Measurements from ENCODE around the gene FRMPD4.
"Not testable (repeated sequence)": the region's sequence is repeated elsewhere in the genome, so short reads cannot be mapped to it uniquely, and the experiment has no call there.

The FRMPD4 gene

DNA sequence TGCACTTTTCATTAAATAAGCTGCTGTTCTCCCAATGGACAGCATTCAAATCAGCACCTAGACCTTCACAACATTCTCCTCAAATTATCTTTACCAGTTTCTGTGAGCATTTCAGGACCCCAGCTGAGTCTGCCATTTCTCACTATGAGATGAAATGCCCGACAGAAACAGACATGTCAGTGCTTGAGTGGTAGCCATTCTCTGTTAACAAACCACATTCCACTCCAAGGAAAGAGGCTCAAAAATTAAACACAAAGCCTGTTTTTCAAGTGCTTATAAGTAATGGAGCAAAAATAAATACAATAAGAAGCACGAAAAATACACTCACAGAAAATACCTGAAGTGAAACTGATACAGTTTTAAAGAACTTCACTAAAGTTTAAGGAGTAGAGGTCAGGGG is 332.8 kb downstream of the FRMPD4 start:
- no peak overlapping the region for H3K4me3 ChIP-seq (ENCODE audit: low read length in 2 of 2)
- H3K27me3 ChIP-seq (ENCODE audit: control insufficient read depth in 2 of 2, insufficient read depth in 2 of 2, low read length in 2 of 2): peaks cover 0 to 4% of the 10 kb centered on the region in 2 donors
- no peaks in the 10 kb centered on the region for H3K9me3 ChIP-seq (ENCODE audit: control insufficient read depth in 2 of 2, low read length in 2 of 2)
- H3K27ac ChIP-seq (ENCODE audit: low read depth in 2 of 2, low read length in 2 of 2): no peak overlapping the region
- no peaks in the 10 kb centered on the region for H3K36me3 ChIP-seq (ENCODE audit: control insufficient read depth in 2 of 2, insufficient read depth in 2 of 2, low read length in 2 of 2)
- no peak overlapping the region for H3K9ac ChIP-seq (ENCODE audit: low read depth in 1 of 2, low read length in 2 of 2)
- no peaks in the 10 kb centered on the region for H3K4me1 ChIP-seq (ENCODE audit: control insufficient read depth in 2 of 2, insufficient read depth in 2 of 2, low read length in 2 of 2)

GRCh38 chrX:12480956-12481355 is 342.7 kb downstream of the FRMPD4 start:
- Histone ChIP-seq H3K4me3 (ENCODE audit: low read length in 2 of 2) (no peak overlapping the region), H3K27me3 (ENCODE audit: control insufficient read depth in 2 of 2, insufficient read depth in 2 of 2, low read length in 2 of 2) (no peaks in the 10 kb centered on the region), H3K9ac (ENCODE audit: low read depth in 1 of 2, low read length in 2 of 2) (no peak overlapping the region), H3K9me3 (ENCODE audit: control insufficient read depth in 2 of 2, low read length in 2 of 2) (no peaks in the 10 kb centered on the region), H3K27ac (ENCODE audit: low read depth in 2 of 2, low read length in 2 of 2) (no peak overlapping the region), H3K36me3 (ENCODE audit: control insufficient read depth in 2 of 2, insufficient read depth in 2 of 2, low read length in 2 of 2) (no peaks in the 10 kb centered on the region), H3K4me1 (ENCODE audit: control insufficient read depth in 2 of 2, insufficient read depth in 2 of 2, low read length in 2 of 2) (no peaks in the 10 kb centered on the region)

GRCh38 chrX:12488220-12488619 is 349.9 kb downstream of the FRMPD4 start:
- Histone ChIP-seq H3K9me3 (ENCODE audit: control insufficient read depth in 2 of 2, low read length in 2 of 2) (no peaks in the 10 kb centered on the region), H3K36me3 (ENCODE audit: control insufficient read depth in 2 of 2, insufficient read depth in 2 of 2, low read length in 2 of 2) (no peaks in the 10 kb centered on the region), H3K4me1 (ENCODE audit: control insufficient read depth in 2 of 2, insufficient read depth in 2 of 2, low read length in 2 of 2) (no peaks in the 10 kb centered on the region), H3K27me3 (ENCODE audit: control insufficient read depth in 2 of 2, insufficient read depth in 2 of 2, low read length in 2 of 2) (peaks cover 0 to 2% of the 10 kb centered on the region in 2 donors), H3K9ac (ENCODE audit: low read depth in 1 of 2, low read length in 2 of 2) (no peak overlapping the region), H3K4me3 (ENCODE audit: low read length in 2 of 2) (no peak overlapping the region), H3K27ac (ENCODE audit: low read depth in 2 of 2, low read length in 2 of 2) (no peak overlapping the region)

- H3K27me3 ChIP-seq (ENCODE audit: control insufficient read depth in 2 of 2, insufficient read depth in 2 of 2, low read length in 2 of 2): peaks cover 0 to 2% of the 10 kb centered on the region in 2 donors
- no peak overlapping the region for H3K9ac ChIP-seq (ENCODE audit: low read depth in 1 of 2, low read length in 2 of 2)
- H3K36me3 ChIP-seq (ENCODE audit: control insufficient read depth in 2 of 2, insufficient read depth in 2 of 2, low read length in 2 of 2): no peaks in the 10 kb centered on the region
- no peaks in the 10 kb centered on the region for H3K9me3 ChIP-seq (ENCODE audit: control insufficient read depth in 2 of 2, low read length in 2 of 2)
- no peak overlapping the region for H3K27ac ChIP-seq (ENCODE audit: low read depth in 2 of 2, low read length in 2 of 2)
- H3K4me3 ChIP-seq (ENCODE audit: low read length in 2 of 2): no peak overlapping the region
- no peaks in the 10 kb centered on the region for H3K4me1 ChIP-seq (ENCODE audit: control insufficient read depth in 2 of 2, insufficient read depth in 2 of 2, low read length in 2 of 2)
Observed at GRCh38 chrX:12488771-12489170, 350.5 kb downstream of the FRMPD4 start.

- H3K9ac ChIP-seq (ENCODE audit: low read depth in 1 of 2, low read length in 2 of 2): no peak overlapping the region
- no peaks in the 10 kb centered on the region for H3K9me3 ChIP-seq (ENCODE audit: control insufficient read depth in 2 of 2, low read length in 2 of 2)
- no peak overlapping the region for H3K4me3 ChIP-seq (ENCODE audit: low read length in 2 of 2)
- no peaks in the 10 kb centered on the region for H3K36me3 ChIP-seq (ENCODE audit: control insufficient read depth in 2 of 2, insufficient read depth in 2 of 2, low read length in 2 of 2)
- H3K27me3 ChIP-seq (ENCODE audit: control insufficient read depth in 2 of 2, insufficient read depth in 2 of 2, low read length in 2 of 2): peaks cover 0 to 2% of the 10 kb centered on the region in 2 donors
- H3K4me1 ChIP-seq (ENCODE audit: control insufficient read depth in 2 of 2, insufficient read depth in 2 of 2, low read length in 2 of 2): no peaks in the 10 kb centered on the region
- no peak overlapping the region for H3K27ac ChIP-seq (ENCODE audit: low read depth in 2 of 2, low read length in 2 of 2)
Observed at GRCh38 chrX:12489341-12489740, 351.1 kb downstream of the FRMPD4 start.

DNA sequence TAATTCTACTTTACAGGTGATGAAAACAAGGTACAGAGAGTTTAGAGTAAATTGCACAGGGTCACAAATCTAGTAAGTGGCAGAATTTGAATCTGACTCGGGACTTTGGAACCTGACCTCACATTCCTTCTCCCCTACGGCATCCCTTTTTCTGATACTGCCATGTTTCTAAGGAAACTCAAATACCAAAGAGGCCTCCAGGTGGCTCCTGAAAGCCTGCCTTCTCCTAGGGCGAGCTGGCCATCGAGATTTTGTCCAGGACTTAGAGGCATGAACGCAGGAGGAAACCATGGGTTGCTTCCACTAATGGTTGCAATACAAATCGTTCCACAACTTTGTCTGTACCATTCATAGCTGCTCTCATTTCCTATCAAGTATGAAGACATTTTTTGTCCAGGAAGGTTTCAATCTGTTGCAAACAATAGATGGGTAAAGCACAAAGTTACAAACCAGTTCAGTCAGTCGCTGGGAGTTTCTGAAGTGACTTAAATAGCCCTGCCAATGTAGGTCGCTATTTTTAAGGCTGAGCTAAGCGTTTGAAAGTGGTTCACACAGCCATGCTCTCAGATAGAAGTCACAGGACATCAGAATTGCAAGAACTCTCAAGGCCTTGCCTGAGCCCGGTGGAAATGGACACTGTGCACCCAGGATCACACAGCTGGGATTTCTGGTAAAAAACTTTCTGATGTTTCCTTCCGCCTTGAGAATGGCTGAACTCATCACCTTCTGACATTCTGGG is 356.3 kb downstream of the FRMPD4 start:
- Histone ChIP-seq H3K4me1 (ENCODE audit: control insufficient read depth in 2 of 2, insufficient read depth in 2 of 2, low read length in 2 of 2) (no peaks in the 10 kb centered on the region), H3K4me3 (ENCODE audit: low read length in 2 of 2) (no peak overlapping the region), H3K27ac (ENCODE audit: low read depth in 2 of 2, low read length in 2 of 2) (no peak overlapping the region), H3K9me3 (ENCODE audit: control insufficient read depth in 2 of 2, low read length in 2 of 2) (no peaks in the 10 kb centered on the region), H3K27me3 (ENCODE audit: control insufficient read depth in 2 of 2, insufficient read depth in 2 of 2, low read length in 2 of 2) (peaks cover 0 to 2% of the 10 kb centered on the region in 2 donors), H3K36me3 (ENCODE audit: control insufficient read depth in 2 of 2, insufficient read depth in 2 of 2, low read length in 2 of 2) (no peaks in the 10 kb centered on the region), H3K9ac (ENCODE audit: low read depth in 1 of 2, low read length in 2 of 2) (no peak overlapping the region)

- no peak overlapping the region for H3K27ac ChIP-seq (ENCODE audit: low read depth in 2 of 2, low read length in 2 of 2)
- H3K27me3 ChIP-seq (ENCODE audit: control insufficient read depth in 2 of 2, insufficient read depth in 2 of 2, low read length in 2 of 2): peaks cover 0 to 2% of the 10 kb centered on the region in 2 donors
- H3K36me3 ChIP-seq (ENCODE audit: control insufficient read depth in 2 of 2, insufficient read depth in 2 of 2, low read length in 2 of 2): no peaks in the 10 kb centered on the region
- H3K4me1 ChIP-seq (ENCODE audit: control insufficient read depth in 2 of 2, insufficient read depth in 2 of 2, low read length in 2 of 2): no peaks in the 10 kb centered on the region
- H3K9ac ChIP-seq (ENCODE audit: low read depth in 1 of 2, low read length in 2 of 2): no peak overlapping the region
- no peaks in the 10 kb centered on the region for H3K9me3 ChIP-seq (ENCODE audit: control insufficient read depth in 2 of 2, low read length in 2 of 2)
- H3K4me3 ChIP-seq (ENCODE audit: low read length in 2 of 2): no peak overlapping the region
Observed at GRCh38 chrX:12496343-12496742, 358.1 kb downstream of the FRMPD4 start.

DNA sequence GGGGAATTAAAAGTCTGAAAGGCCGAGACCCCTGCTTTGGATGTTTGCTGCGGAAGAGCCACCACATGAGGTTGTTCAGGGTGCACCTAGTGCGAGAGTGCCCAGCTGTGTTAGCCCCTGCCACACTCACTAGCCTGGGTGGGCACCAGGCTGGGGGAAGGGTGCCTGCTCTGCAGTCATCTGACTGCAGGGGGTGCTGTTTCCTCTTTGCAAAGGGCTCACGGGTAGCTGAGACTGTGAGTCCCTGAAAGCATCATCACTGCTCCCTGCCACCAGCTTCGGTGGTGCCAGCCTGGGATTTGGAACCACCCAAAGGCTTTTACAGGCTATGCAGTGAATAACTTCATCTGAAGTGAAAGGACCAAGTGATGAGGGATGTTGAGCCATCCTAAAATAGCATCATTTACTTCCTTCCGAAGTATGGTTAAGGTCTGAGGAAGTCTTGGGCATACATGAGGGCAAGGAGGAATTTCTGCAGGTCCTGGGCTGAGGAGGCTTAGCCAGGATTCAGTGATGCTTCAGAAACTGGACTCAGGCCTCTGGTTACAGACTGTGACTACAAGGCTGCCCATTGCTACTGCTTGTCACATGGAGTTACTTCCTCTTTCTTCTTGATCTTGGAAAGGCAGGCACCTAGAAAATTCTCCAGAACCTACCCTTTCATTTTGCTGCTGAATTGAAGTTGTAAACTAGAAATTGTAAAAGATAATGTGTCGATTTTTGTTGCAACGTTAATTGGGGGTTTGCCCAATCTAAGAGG is 359.7 kb downstream of the FRMPD4 start:
- no peaks in the 10 kb centered on the region for H3K4me1 ChIP-seq (ENCODE audit: control insufficient read depth in 2 of 2, insufficient read depth in 2 of 2, low read length in 2 of 2)
- no peaks in the 10 kb centered on the region for H3K9me3 ChIP-seq (ENCODE audit: control insufficient read depth in 2 of 2, low read length in 2 of 2)
- no peak overlapping the region for H3K4me3 ChIP-seq (ENCODE audit: low read length in 2 of 2)
- H3K27ac ChIP-seq (ENCODE audit: low read depth in 2 of 2, low read length in 2 of 2): no peak overlapping the region
- H3K27me3 ChIP-seq (ENCODE audit: control insufficient read depth in 2 of 2, insufficient read depth in 2 of 2, low read length in 2 of 2): no peaks in the 10 kb centered on the region
- H3K9ac ChIP-seq (ENCODE audit: low read depth in 1 of 2, low read length in 2 of 2): no peak overlapping the region
- H3K36me3 ChIP-seq (ENCODE audit: control insufficient read depth in 2 of 2, insufficient read depth in 2 of 2, low read length in 2 of 2): no peaks in the 10 kb centered on the region

DNA sequence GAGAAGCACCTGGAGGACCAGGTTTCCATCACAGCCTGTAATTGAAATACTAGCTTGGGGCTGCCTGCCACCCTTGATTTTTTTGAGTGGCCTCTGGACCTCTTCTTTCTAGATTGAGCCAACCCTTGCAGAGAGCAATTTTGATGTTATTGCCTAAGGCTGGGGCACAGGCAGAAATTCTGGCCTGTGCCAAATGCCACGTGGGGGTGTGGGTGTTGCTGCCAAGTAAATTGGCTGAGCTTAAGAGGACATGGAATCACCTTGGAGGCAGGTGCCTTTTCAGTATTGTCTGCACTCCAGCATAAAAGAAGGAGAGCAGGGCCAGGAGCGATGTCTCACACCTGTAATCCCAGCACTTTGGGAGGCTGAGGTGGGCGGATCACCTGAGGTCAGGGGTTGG is 366.9 kb downstream of the FRMPD4 start:
- no peak overlapping the region for H3K9ac ChIP-seq (ENCODE audit: low read depth in 1 of 2, low read length in 2 of 2)
- H3K4me1 ChIP-seq (ENCODE audit: control insufficient read depth in 2 of 2, insufficient read depth in 2 of 2, low read length in 2 of 2): no peaks in the 10 kb centered on the region
- H3K27me3 ChIP-seq (ENCODE audit: control insufficient read depth in 2 of 2, insufficient read depth in 2 of 2, low read length in 2 of 2): no peaks in the 10 kb centered on the region
- no peak overlapping the region for H3K27ac ChIP-seq (ENCODE audit: low read depth in 2 of 2, low read length in 2 of 2)
- no peak overlapping the region for H3K4me3 ChIP-seq (ENCODE audit: low read length in 2 of 2)
- H3K36me3 ChIP-seq (ENCODE audit: control insufficient read depth in 2 of 2, insufficient read depth in 2 of 2, low read length in 2 of 2): no peaks in the 10 kb centered on the region
- H3K9me3 ChIP-seq (ENCODE audit: control insufficient read depth in 2 of 2, low read length in 2 of 2): no peaks in the 10 kb centered on the region

DNA sequence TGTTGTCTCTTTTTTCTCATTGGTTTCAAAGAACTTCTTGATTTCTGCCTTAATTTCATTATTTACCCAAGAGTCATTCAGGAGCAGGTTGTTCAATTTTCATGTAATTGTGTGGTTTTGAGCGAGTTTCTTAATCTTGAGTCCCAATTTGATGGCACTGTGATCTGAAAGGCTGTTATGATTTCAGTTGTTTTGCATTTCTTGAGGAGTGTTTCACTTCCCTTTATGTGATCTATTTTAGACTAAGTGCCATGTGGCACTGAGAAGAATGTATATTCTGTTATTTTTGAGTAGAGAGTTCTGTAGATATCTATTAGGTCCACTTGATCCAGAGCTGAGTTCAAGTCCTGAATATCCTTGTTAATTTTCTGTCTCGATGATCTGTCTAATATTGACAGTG is 377.1 kb downstream of the FRMPD4 start:
- H3K4me3 ChIP-seq (ENCODE audit: low read length in 2 of 2); H3K27me3 ChIP-seq (ENCODE audit: control insufficient read depth in 2 of 2, insufficient read depth in 2 of 2, low read length in 2 of 2): not testable (repeated sequence)

More for the DNA sequence above, 377.1 kb downstream of the FRMPD4 start:
- not testable (repeated sequence) for H3K27ac ChIP-seq (ENCODE audit: low read depth in 2 of 2, low read length in 2 of 2); H3K4me1 ChIP-seq (ENCODE audit: control insufficient read depth in 2 of 2, insufficient read depth in 2 of 2, low read length in 2 of 2); H3K36me3 ChIP-seq (ENCODE audit: control insufficient read depth in 2 of 2, insufficient read depth in 2 of 2, low read length in 2 of 2); H3K9ac ChIP-seq (ENCODE audit: low read depth in 1 of 2, low read length in 2 of 2); H3K9me3 ChIP-seq (ENCODE audit: control insufficient read depth in 2 of 2, low read length in 2 of 2)

Data from mucosa of rectum (tissue), 2 donors.